Measurements from ENCODE around the gene USP25. TPM values are rescaled to one million over a fixed set of nuclear protein-coding genes. Genes with fewer than 3 reads are reported as not detected.

Gene USP25
- total and polyA plus RNA-seq, 2 of the 8 experiments (the other 6 are each of a cell fraction or from before 2014, with no cell fraction given) = 11.2 to 48.1 TPM

- no peak for TF ChIP-seq ATF2 (IDR thresholded peaks at IDR 0.05; ENCODE audit: low read length)
- no peak for TF ChIP-seq SUZ12 (IDR thresholded peaks at IDR 0.05; ENCODE audit: low read length)
- no peak for TF ChIP-seq E2F6 (IDR thresholded peaks at IDR 0.05)
Observed at GRCh38 chr21:15870819-15871218, 141.0 kb downstream of the USP25 start (continued).

Data from H1 (cell line).